ENCODE measurements around the gene UTF1. TPM values are rescaled to one million over a fixed set of nuclear protein-coding genes. Genes with fewer than 3 reads are reported as not detected.

The UTF1 gene
- total RNA-seq, 4 donors from 2014 or later = not detected

- Histone ChIP-seq H3K27me3 (peaks cover 10 to 22% of the 10 kb centered on the region in 2 donors), H3K36me3 (no peaks in the 10 kb centered on the region), H3K4me3 (peak within 1 kb of the TSS in 1 of 2 donors; percentile 2), H3K27ac (no peak within 1 kb of the TSS), H3K4me1 (peaks cover 0 to 12% of the 10 kb centered on the region in 2 donors), H3K9me3 (no peaks in the 10 kb centered on the region)
- intact Hi-C loops (cut with DNase I; ENCODE audit: low total_unique reads) = no loop called here
- no peak for DNase-seq
- TF ChIP-seq POLR2A (IDR thresholded peaks at IDR 0.05) = no peak
- TF ChIP-seq, protein P1, sequence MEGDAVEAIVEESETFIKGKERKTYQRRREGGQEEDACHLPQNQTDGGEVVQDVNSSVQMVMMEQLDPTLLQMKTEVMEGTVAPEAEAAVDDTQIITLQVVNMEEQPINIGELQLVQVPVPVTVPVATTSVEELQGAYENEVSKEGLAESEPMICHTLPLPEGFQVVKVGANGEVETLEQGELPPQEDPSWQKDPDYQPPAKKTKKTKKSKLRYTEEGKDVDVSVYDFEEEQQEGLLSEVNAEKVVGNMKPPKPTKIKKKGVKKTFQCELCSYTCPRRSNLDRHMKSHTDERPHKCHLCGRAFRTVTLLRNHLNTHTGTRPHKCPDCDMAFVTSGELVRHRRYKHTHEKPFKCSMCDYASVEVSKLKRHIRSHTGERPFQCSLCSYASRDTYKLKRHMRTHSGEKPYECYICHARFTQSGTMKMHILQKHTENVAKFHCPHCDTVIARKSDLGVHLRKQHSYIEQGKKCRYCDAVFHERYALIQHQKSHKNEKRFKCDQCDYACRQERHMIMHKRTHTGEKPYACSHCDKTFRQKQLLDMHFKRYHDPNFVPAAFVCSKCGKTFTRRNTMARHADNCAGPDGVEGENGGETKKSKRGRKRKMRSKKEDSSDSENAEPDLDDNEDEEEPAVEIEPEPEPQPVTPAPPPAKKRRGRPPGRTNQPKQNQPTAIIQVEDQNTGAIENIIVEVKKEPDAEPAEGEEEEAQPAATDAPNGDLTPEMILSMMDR (IDR thresholded peaks at IDR 0.05) = no peak
Observed at GRCh38 chr10:133237588-133238465, 7.8 kb downstream of the UTF1 start, which contains the start of gene VENTX. VENTX (plus strand) TSS chr10:133237855; CDS start chr10:133237915, 60 bp downstream.

DNA sequence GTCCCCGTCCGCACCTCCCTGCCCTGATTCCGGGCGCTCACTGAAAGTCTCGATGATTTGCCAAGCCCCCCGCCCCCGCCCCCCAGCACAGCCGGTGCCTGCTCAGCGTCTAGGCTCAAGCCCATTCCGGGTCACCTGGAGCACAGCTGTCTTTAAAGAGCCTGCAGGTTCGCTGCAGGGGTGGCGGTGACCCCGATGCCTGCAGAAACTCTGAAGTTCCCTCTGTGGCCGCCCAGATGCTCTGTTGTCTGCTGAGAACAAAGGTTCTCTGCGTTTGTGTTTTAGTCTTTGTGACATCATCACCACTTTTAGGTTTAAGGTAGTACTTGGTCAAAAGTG is 8.4 kb downstream of the UTF1 start:
- Histone ChIP-seq H3K9me3 (no peaks in the 10 kb centered on the region), H3K27ac (no peak overlapping the region), H3K36me3 (no peaks in the 10 kb centered on the region), H3K4me3 (no peak overlapping the region), H3K4me1 (peaks cover 0 to 12% of the 10 kb centered on the region in 2 donors), H3K27me3 (peaks cover 10 to 22% of the 10 kb centered on the region in 2 donors)
- DNase-seq = no peak
- intact Hi-C loops (cut with DNase I; ENCODE audit: low total_unique reads) = no loop called here
- no peak for TF ChIP-seq POLR2A (IDR thresholded peaks at IDR 0.05)
- TF ChIP-seq, protein P1 (IDR thresholded peaks at IDR 0.05) = no peak

DNA sequence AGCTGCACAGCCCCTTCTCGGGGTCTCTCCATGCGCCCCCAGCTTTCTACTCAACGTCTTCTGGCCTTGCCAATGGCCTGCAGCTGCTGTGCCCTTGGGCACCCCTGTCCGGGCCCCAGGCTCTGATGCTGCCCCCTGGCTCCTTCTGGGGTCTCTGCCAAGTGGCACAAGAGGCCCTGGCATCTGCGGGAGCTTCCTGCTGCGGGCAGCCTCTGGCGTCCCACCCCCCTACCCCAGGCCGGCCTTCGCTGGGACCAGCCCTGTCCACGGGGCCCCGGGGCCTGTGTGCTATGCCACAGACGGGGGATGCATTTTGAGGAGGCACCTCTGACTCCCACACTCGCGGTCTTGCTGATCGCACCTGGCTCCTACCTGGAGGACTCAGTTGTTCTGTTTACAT is 10.0 kb downstream of the UTF1 start:
- no peaks in the 10 kb centered on the region for H3K36me3 ChIP-seq
- H3K4me3 ChIP-seq = no peak overlapping the region
- TF ChIP-seq POLR2A (IDR thresholded peaks at IDR 0.05) = no peak
- TF ChIP-seq, protein P1 (IDR thresholded peaks at IDR 0.05) = no peak
- no peak overlapping the region for H3K27ac ChIP-seq
- no peak for DNase-seq
- H3K4me1 ChIP-seq = peaks cover 0 to 12% of the 10 kb centered on the region in 2 donors
- intact Hi-C loops (cut with DNase I; ENCODE audit: low total_unique reads) = no loop called here
- no peaks in the 10 kb centered on the region for H3K9me3 ChIP-seq
- H3K27me3 ChIP-seq = peaks cover 10 to 22% of the 10 kb centered on the region in 2 donors

- TF ChIP-seq POLR2A (IDR thresholded peaks at IDR 0.05) = no peak
- Histone ChIP-seq H3K4me1 (peaks cover 0 to 5% of the 10 kb centered on the region in 2 donors), H3K27ac (no peak overlapping the region), H3K27me3 (peaks cover 10 to 11% of the 10 kb centered on the region in 2 donors), H3K9me3 (no peaks in the 10 kb centered on the region), H3K4me3 (no peak overlapping the region), H3K36me3 (no peaks in the 10 kb centered on the region)
- no peak for DNase-seq
- intact Hi-C loops (cut with DNase I; ENCODE audit: low total_unique reads) = no loop called here
Observed at GRCh38 chr10:133241501-133242205, 11.6 kb downstream of the UTF1 start.

GRCh38 chr10:133242611-133243356 is 12.8 kb downstream of the UTF1 start:
- H3K36me3 ChIP-seq = no peaks in the 10 kb centered on the region
- DNase-seq = no peak
- TF ChIP-seq, protein P1 (IDR thresholded peaks at IDR 0.05) = no peak
- TF ChIP-seq POLR2A (IDR thresholded peaks at IDR 0.05) = no peak
- no peaks in the 10 kb centered on the region for H3K4me1 ChIP-seq
- peaks cover 0 to 11% of the 10 kb centered on the region in 2 donors for H3K27me3 ChIP-seq
- no peak overlapping the region for H3K4me3 ChIP-seq
- H3K27ac ChIP-seq = no peak overlapping the region
- no peaks in the 10 kb centered on the region for H3K9me3 ChIP-seq
- intact Hi-C loops (cut with DNase I; ENCODE audit: low total_unique reads) = no loop called here

All from uterus (tissue), 4 donors.